Right hindlimb (tissue), 1 donor: ENCODE measurements around the gene CLDN34.
A peak's percentile ranks its signal among the peaks of the same experiment; 100 is the strongest.

Source experiments
- DNase-seq: peaks from one replicate; pipeline ENCODE4 v3.0.0-alpha.2; 2018

The CLDN34 gene

DNA sequence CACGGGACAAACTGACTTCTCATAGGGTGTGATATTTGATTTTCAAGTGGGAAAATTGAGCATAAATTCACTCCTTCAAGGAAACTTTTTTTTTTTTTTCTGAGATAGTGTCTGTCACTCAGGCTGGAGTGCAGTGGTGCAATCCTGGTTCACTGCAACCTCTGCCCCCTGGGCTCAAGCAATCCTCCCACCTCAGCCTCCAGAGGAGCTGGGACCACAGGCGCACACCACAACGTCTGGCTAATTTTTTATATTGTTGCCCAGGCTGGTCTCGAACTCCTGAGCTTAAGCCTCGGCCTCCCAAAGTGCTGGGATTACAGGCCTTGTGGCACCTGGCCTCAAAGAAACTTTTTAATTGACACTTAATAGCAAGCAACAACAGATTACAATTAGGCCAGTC lies 13.8 kb downstream of the CLDN34 start:
- DNase-seq, result no peak

DNA sequence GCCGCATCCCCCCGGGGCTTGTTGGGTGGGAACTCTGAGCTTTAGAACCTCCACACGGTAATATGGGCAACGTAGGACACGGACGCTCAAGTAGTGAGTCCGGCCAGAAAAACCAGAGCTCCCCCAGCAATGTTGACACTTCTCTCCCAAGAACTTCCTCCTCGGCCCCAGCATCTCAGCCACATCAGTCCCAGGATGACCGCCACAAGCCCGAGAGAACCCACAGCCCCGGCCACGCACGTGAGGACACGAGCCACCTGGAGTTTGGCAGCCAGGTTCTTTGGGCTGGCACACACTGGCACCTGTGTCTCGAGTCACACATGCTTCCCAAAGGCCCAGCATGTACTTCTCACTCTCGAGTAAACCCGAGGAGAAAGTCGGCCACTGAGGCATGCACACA lies 16.3 kb downstream of the CLDN34 start:
- DNase-seq, result no peak

DNA sequence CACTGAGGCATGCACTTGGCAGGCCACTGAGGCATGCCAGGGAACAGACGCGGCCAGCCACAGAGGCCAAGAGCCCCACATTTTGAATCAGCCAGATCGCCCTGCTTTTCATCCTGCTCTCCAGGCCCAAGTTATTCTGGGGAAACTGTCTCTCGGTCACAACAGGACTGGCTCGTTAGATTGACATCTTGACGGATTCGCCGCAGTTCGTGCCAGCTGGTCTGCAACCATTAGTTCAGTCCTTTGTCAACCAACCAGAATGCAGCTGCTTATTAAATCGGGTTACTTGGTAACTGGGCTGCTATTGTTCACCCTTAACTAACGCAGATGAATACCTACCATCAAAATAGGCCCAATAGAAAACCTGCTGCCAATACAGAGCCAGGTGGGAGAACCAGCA lies 16.7 kb downstream of the CLDN34 start:
- no peak for DNase-seq

DNA sequence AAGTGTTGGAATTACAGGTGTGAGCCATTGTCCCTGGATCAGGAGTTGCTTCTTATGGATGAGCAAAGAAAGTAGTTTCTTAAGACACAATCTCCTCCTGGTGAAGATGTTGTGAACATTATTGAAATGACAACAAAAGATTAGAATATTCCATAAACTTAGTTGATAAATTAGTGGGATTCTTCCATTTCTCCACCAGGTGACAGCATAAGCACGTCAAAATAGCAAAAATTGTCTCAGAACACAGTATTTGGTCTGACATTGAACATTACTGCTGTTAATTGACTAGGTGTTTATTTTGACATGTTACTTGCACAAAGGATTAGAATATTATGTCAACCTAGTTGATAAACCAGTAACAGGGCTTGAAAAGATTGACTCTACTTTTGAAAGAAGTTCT lies 21.6 kb downstream of the CLDN34 start:
- no peak for DNase-seq

DNA sequence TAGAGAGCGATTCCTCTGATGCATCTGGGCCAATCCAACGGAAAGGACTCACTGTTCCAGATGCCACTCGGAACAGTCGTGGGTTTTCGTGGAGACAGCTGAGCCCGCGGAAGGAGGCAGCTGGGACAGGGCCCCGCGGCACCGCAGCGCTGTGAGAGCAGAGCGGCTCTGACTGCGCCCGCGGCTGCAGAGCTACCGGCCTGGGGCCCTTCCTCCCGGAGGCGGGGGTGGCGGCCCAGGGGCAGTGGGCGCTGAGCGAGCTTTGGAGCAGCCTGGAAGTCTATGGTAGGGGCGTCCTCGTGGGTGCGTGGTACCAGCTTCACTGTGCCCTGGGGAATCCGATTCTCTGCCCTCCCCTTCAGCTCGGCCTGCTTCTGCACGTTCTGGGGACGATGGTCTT lies 24.9 kb downstream of the CLDN34 start:
- no peak for DNase-seq

DNA sequence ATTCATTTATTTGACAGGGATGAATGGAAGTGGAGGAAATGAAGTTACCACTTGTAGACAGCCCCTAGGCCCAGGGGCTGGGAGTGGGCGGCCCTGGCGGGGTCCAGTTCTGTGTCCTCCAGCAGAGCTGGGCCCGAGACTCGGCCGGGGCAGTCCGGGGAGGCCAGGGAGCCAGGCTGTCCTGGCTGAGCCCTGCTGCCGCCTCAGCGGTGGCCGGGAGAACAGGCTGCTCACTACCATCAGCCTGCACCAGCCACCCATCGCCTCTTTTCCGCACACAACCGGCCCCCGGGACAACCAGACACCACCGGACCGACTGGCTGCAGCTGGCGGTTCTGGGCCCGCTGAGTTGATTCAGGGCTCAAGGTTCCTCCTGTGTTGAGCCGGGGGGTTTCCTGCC lies 25.6 kb downstream of the CLDN34 start:
- no peak for DNase-seq

DNA sequence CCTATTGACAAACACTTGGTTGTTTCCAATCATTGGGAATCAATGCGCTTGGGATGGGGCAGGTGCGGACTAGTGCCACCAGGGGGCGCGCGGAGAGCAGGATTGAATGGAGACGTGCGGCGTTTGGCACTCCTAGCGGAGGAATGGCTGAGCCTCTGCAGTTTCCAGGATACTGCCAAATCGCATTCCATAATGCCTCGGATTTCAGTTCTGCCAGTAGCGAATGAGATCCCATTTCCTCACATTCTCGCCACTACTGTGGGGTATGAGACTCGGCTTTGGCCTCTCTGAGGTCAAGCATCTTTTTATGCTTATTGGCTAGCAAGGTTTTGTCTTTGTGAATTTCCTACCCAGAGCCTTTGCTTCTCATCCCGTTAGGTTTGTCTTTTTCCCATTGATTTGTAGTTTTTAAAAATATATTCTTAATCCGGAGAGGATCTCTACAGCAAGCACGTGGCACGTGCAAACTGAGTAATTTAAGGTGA lies 28.7 kb downstream of the CLDN34 start:
- DNase-seq, result peak; percentile 75

DNA sequence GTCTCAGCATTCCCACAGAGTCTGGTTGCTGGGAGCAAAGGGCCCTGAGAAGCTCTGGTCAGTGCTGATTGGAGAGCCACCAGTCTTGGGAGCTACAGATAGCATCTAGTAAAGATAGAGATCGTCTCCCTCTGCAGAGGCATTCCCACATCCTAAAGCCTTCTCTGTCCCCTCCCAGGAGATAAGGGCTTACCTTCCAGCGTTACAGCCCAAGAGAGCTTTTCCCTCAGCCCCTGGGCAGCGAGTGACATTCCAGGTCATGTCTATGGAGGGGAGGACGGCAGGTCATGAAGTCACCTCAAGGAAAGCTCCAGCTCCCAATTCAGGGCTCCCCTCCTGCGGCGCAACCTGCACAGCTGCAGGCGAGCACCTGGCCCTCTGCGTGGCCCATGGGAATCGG lies 29.9 kb downstream of the CLDN34 start:
- DNase-seq, result no peak

DNA sequence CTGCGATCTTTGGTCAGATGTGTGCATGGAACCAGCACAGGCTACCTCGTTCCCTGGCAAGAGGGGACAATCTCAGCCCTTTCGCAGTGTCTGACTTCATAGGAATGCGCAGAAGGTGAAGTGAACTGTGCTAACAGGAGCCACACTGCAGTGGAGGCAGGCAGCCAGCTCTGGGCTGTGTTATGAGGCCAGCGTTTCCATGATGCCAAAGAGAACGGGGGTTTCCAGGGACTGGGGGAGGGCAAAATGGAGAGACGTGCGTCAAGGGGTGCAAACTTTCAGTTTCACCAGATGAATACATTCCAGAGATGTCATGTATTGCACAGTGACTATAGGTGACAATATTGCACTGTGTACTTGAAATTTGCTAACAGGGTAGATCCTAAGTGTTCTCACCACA lies 30.4 kb downstream of the CLDN34 start:
- DNase-seq, result no peak

DNA sequence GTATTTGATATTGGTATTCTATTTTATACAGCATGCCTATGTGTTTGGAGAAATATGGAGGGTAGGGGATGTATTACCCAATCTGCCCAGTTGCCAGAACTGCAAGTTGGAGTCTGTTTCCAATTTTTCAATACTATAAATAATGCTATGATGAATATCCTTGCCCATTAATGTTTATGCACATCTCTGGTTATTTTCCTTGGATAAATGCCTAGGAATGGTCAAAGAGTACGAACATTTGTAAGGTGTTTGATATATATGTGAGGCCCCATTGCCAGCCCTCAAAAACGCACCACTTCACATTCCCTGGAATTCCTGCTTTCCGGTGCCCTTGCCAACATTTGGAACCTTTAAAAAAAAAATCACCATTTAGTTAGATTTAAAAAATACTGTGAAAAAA lies 34.3 kb downstream of the CLDN34 start:
- DNase-seq, result no peak

DNA sequence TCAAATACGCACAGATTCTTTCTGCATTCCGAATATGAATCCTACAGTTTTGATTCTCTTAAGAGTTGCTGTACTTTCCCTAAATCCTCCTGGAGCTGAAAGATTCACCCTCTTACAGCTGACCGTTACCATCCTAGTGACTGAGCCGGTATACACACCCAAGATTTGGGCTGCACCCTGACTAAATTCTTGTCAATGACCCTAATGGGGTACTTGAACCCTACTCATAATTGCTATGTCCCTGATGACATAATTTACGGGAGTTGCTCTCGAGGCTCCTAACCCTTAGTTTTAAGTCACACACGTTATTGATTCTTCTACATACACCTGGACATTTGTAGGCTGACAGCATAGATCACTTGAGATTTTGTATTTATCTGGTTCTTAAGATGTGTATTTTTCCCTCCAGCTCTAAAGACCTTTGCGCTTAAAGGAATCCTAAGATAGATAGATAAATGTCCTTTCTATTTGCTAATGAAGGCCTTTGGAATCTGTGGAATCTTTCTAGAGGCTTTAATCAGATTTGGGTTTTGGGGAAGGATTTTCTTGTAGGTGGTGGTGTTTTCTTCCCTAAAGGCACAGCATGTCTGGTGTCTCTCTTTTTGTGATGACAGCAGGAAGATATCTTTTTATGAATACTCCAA lies 37.8 kb downstream of the CLDN34 start:
- DNase-seq, result no peak

DNA sequence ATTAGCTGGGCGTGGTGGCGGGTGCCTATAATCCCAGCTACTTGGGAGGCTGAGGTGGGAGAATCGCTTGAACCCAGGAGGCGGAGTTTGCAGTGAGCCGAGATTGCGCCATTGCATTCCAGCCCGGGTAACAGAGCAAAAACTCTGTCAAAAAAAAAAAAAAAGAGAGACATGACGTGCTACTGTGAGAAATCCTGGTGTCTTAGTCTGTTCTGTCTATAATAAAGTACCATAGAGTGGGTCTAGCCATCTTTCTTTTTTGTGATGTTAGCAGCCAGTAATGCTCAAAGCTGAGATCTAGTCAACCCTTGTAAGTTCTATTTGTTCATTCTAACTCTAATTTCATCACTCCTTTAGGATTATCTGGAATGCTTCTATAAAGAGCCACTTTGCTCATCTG lies 38.9 kb downstream of the CLDN34 start:
- no peak for DNase-seq

DNA sequence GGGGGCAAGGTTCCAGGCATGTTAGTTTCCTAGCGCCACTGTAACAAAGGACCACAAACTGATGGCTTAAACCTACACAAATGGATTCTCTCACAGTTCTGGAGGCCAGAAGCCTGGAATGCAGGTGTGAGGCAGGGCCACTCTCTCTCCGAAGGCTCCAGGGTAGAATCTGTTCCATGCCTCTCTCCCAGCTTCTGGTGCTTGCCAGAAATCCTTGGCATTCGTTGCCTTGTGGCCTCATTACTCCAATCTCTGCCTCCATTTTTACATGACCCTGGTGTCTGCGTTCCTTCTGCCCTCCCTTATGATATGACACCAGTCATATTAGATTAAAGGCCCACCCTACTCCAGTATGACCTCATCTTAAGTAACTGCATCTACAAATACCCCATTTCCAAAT lies 39.6 kb downstream of the CLDN34 start:
- DNase-seq, result no peak

DNA sequence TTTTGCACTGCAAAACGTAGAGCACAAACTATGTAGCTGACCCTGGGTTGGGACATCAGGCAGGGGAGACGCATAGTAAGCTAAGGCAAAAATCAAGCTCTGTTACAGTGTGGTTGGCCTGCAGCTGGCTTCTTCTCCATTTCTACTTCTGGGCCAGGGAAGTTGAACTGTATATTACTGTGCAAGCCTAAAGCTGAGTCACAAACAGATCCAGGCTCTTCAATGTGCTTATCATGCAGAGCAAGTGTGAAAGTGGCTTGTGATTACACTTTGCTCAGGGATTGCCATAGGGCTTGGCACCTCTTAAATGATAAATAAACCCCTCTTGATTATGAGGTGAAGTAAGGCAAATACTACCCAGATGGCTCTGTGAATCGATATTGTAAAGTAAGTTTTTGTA lies 40.5 kb downstream of the CLDN34 start:
- DNase-seq, result no peak

DNA sequence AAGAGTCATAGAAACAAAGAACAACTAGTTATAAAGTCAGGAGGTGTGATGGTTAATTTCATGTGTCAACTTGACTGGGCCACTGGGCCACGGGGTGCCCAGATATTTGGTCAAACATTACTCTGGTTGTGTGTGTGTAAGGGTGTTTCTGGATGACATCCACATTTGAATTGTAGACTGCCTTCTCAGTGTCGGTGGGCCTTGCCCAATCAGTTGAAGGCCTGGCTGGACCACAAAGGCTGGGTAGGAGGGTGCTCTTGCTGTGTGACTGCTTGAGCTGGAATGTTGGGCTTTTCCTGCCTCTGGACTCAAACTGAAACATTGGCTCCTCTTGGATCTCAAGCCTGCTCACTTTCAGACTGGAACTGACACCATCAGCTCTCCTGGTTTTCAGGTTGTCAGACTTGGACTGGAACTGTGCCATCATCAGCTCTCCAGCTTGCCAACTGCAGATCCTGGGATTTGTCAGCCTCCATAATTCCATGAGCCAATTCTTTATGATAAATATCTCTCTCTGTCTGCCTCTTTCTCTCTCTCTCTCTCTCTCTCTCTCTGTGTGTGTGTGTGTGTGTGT lies 41.4 kb downstream of the CLDN34 start:
- no peak for DNase-seq

DNA sequence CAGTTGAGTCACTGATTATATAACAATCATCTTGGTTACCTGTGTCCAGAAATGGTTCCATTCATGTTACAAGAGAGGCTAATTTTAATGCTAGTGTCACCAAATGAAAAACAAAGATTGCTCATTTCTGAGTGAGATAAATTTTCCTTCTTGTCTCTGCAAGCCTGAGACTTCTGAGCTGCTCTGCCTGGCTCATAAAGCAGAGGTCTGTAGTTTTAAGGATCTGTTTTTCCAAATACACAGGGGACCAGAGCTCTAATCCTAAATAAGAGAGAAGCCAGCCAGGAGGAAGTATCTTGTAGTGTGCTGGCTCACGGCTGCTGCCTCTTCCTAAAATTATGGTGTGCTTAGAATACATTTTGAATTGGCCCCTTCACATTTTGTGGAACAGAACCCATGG lies 42.6 kb downstream of the CLDN34 start:
- no peak for DNase-seq

DNA sequence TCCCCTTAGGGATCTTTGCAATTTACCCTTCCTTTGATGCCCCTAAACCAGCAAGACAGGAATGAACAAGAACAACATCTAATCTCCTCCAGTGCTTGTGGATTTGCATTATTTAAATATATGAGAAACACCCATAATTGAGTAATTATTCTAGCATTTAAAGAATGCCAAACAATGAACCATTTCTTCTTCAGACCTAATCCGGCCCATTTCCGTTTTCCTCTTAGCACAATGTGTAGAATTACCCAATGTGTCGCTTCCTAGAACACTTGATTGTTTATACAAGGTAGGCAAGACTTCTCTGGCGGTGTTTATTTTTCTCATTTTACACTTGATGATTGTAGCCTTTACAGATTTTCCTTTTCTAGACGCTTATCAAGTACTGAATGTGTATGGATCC lies 43.5 kb downstream of the CLDN34 start:
- no peak for DNase-seq

DNA sequence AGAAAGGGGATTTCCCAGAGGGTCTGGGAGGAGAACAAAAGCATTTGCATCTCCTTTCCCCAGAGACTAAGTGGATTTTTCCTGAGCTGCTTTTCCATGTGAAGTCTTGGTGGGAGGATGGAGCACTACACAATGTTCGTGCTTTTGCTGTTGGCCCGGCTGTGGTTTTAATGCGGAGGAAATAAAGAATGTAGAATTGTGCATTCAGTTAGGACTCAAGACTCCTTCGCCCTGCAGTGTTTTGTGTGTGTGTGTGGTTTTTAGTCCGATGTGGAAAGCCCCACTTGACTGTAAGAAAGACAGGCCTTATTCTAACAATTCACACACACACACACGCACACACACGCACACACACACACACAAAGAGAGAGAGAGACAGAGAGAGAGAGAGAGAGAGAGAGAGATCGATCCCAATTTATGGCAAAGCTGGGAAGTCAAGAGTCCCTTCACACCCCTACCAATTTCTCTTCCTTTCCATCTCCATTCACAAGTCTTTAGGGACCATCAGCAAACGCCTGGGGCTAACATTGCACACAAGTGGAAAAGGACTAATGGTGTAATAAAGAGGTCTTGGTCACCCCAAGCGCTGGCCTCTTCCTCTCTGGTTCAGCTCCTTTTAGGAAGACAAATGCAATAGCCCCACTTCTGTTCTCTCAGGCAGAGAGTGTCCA lies 44.2 kb downstream of the CLDN34 start:
- no peak for DNase-seq

DNA sequence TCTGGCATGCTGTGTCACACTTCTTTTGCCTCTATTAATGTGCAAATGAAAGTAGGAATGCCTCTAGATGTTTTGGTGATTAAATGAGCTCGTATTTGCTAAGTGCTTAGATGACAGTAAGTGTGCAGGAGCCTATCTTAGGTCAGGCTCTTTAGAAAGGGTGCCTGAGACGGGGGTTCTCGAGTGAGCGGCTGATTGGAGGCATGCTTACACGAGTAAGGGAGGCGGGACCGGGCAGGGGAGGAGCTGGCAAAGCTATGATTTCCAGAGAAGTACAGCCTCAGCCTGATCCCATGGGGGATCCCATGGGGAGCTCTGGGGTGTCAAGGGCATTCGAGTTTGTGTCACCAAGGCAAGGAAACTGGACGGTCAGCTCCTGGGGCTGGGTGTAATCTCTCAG lies 44.8 kb downstream of the CLDN34 start:
- DNase-seq, result no peak

DNA sequence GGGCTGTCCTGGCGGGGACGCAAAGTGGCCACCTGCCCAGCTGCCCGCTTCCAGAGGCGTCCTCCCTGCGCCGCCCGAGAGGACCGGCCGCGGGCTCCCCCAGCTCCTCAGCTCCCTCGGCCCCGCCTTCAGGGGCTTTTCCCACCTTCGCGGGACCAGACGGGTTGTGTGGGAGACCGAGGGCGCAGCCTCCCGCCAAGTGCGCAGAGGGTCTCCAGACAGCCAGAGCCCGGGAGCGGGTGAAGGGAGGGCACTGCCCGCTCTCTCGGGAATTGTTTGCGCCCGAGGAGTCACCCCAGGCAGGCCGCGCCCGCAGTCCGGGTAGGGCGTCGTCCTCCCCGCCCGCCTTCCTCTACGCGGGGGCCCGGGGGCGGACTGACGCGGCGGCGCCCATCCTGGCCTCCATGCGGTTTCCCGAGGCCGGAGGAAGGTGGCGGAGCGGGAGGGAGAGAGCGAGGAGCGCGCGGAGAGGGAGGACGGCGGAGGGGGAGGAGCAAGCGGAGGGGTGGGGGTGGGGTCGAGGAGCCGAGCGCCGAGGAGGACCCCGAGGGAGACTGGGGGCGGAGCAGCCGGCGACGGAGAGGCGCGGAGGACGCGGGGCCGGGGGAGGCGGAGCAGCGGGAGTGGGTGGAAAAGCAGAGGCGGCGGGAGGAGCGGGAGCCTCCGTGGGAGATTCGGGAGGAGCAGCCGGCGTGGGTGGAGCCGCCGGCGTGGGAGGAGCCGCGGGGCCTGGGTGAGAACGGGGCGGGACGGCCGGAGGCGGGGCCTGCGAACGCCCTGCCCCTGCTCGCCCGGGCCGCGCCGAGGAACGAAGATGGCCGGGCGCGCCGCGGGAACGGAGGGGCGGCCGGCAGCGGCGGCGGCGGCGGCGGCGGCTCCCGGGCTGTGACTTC lies 47.5 kb downstream of the CLDN34 start:
- peak; percentile 94 for DNase-seq

DNA sequence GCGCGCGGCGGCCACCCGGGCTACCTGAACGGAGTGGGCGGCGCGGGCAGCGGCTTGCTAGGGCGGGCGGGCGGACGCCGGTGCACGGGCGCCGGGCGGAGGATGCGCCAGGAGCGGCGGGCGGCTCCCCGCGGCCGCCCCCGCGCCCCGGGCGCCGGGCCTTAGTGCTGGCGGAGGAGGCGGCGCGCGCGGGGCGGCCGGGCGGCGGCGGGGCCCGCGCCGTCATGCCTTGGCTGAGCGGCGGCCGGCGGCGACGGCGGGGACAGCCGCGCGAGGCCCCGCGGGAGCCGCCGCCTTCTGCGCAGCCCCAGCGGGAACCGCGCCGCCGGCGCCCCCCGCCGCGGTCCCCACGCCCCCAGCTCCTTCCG lies 48.2 kb downstream of the CLDN34 start:
- DNase-seq, result no peak

DNA sequence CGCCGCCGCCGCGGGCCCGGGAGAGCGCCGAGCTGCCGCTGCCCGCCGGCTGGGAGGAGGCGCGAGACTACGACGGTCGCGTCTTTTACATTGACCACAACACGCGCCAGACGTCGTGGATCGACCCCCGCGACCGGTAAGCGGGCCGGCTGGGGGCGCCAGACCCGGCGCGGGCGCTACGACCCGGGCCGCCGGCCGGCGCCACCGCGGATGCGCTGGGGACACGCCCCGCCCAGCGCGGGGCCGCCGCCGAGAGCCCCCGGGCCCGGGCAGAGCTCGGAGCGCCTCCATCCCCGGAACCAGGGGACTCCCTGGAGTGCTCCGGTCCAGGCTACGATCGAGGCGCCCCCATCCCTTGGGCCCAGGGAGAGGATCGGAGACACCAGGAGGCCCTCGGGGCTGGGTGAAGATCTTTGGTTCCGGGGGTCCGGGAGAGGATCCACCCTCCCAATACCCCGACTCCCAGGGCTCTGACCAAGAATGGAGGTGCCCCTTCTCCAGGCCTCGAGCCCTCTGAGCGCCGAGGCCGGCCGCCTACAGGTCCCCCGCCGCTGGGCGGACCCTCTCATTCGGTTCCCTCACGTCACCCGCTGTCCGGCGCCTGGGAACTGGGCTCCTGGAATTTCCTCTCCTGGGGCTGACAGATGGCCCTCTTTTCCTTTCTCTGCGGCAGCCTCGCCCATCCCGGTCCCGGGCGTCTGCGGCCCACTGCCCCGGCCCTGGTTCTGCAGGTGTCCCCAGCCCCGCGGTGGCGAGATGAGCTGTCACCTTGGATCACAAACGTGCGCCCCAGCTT lies 48.8 kb downstream of the CLDN34 start:
- DNase-seq, result peak; percentile 51
